Hematopoietic multipotent progenitor cell treated with erythropoietin and hydrocortisone succinate and interleukin-3 and kit ligand, for 8 days (in vitro differentiated cells): ENCODE measurements around the gene PROSER2.
"Not testable (repeated sequence)": the region's sequence is repeated elsewhere in the genome, so short reads cannot be mapped to it uniquely, and the experiment has no call there.

Source experiments
- DNase-seq: peaks from one replicate; pipeline ENCODE4 v3.0.0-alpha.2; 2015

The PROSER2 gene

DNA sequence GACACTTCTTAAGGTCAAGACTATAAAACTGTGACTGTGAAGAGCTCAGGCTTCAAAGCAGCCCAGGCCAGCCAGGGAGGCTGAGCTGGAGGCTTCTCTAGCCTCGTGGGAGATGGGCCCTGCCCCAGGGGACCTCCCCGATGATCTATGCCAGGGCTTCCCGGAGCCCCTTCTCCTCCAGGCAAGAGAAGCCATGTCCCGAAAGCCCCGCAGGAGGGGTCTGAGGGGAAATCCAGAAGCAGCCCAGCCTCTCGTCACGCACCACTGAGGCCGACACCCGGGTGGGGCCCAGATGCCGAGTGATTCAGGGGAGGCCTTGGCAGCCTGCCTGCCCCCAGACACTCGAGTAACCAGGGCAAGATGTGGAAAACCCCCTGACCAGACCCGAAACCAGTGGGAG is 63.7 kb downstream of the PROSER2 start:
- DNase-seq: peak; percentile 55

DNA sequence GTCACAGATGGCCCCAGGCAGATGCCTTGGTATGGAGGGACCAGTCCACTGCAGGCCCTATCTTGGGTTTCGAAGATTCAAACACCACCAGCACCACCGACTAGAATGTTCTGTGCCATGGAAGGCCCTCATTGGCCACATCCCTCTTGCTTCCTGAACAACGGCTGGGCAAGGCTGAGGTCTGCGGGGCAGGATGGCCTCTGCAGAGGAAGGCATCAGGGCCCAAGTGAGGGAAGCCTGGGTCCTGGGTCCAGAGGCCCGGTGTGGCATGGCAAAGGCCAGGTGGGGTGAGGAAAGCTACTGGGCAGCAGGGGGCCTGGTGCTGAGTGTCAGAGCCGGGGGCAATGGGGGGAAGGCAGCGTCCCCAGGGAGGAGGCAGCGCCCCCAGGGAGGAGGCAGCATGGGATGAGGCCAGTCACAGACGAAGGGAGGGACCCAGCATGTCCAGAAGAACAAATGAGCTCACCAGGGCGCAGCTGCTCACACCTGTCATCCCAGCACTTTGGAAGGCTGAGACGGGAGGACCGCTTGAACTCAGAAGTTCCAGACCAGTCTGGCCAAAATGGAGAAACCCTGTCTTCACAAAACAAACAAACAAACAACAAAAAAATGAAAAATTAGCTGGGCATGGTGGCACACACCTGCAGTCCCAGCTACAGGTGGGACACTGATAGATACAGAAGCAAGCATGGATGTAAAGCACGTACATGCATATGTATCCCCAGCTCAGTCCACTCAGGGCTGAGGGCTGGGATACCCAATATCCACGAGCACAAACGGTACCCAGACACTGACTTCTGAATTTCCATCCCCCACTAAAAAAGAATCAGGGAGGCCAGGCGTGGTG is 64.4 kb downstream of the PROSER2 start:
- DNase-seq: no peak

DNA sequence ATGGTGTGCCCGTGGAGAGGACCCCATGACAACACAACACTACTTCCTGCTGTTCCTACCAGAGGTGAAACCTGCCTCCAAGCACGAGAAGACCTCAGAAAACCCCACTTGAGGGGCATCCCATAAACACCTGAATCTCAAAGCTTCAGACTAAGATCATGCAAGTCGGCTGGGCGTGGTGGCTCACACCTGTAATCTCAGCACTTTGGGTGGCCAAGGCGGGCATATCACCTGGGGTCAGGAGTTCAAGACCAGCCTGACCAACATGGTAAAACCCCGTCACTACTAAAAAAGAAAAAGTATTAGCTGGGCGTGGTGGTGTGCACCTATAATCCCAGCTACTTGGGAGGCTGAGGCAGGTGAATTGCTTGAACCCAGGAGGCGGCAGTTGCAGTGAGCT is 66.1 kb downstream of the PROSER2 start:
- not testable (repeated sequence) for DNase-seq

DNA sequence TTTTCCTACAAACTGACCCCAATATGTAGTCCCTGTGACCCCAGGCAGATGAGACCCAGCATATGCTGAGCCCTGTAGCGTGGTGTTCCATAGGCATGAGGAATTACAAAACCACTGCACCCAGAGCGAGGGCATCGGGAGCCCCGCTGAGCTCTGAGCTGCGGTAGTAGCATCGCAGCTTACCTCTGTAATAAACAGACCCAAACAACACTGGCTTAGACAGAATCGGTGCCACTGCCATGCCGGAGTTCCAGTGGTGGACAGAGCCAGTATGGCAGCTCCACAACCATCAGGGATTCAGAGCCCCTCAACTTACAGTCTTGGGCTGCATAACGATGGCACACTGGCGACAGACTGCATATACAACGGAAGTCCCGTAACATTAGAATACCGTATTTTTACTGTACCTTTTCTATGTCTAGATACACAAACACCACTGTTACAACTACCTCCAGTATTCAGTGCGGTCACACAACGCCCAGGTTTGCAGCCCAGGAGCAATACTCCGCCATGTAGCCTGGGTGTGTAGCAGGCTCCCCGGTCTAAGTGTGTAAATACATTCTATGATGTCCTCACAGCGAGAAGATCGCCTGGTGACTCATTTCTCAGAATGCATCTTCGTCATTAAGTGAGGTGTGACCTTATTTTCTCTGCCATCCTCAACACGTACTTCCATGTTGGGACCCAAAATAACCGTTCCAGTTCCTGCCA is 68.8 kb downstream of the PROSER2 start:
- no peak for DNase-seq

DNA sequence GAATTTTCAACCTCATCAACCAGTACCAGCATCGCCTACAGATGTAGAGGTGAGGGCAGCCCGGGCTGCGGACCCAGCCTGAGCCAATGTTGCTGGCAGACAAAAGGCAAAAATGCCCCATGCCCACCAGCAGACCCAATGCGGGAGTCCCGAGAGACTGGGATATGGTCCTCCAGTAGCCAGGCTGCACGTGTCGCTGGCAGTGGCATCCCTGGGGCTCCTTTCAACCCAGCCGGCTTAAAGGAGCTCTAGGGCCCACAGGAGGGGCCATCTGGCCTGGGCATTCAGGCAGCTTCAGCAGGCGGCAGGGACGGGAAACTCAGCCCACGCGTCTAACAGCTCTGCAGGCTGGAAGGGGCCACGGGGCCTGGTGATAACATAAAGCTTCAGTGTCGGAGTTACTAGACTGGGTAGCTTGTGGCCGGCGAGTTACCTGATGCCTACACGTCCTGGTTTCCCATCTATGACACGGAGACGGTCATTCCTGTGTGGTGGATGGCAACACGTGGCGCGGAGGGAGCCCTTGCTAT is 70.7 kb downstream of the PROSER2 start:
- no peak for DNase-seq

DNA sequence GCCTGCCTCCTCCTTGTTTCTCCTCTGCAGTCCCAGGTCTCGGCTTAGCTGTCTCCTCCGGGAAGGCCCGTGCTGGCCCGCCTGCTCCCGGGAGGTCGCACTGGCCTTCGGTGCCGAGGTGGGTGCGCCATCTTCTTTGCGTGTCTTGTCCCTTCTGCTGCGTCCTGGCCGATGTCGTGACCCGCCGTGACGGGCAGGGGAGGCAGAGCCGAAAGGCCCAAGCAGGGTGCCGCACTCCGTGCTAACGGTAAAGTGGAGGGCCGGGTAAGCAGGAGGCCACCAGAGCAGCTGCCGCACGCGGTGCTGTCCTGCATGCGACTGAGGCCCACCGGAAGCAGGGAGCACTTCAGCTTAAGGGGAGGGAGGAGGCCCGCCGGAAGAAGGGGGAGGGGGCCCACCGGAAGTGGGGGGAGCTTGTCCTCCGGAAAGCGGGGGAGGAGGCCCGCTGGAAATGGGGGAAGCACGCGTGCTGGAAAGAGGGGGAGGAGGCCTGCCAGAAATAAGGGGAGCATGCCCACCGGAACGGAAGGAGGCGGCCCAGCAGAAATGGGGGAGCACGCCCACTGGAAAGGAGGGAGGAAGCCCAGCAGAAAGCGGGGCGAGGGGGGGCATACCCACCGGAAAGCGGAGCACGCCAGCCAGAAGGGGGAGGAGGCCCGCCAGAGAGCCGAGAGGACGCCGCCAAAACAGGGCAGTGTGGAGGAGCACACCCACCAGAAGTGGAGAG is 71.4 kb downstream of the PROSER2 start:
- no peak for DNase-seq

DNA sequence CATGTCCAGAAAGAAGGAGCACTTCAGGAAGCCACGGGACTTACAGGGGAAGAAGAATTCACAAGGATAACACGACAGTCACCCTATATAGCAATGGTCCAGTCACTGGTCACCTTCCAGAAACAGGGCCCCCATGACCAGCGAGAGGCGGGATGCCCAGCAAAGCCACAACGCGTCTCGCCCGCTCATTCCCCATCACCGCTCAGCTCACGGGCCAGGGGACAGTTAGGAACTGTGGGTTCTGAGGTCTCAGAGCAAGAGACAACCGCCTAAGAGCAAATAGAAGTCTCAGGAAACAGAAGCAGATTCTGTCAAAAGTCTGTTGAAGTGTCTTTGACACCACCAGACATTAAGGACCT is 71.9 kb downstream of the PROSER2 start:
- DNase-seq: no peak

DNA sequence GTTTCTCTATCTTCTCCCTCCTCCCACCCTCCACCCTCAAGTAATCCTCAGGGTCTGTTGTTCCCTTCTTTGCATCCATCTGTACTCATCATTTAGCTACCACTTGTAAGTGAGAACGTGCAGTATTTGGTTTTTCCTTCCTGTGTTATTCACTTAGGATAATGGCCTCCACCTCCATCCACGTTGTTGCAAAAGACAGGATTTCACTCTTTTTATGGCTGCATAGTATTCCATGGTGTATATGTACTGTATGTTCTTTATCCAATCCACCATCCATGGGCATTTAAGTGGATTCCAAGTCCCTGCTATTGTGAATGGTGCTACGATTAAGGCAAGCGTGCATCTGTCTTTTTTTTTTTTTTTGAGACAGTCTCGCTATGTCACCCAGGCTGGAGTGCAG is 72.4 kb downstream of the PROSER2 start:
- no peak for DNase-seq

DNA sequence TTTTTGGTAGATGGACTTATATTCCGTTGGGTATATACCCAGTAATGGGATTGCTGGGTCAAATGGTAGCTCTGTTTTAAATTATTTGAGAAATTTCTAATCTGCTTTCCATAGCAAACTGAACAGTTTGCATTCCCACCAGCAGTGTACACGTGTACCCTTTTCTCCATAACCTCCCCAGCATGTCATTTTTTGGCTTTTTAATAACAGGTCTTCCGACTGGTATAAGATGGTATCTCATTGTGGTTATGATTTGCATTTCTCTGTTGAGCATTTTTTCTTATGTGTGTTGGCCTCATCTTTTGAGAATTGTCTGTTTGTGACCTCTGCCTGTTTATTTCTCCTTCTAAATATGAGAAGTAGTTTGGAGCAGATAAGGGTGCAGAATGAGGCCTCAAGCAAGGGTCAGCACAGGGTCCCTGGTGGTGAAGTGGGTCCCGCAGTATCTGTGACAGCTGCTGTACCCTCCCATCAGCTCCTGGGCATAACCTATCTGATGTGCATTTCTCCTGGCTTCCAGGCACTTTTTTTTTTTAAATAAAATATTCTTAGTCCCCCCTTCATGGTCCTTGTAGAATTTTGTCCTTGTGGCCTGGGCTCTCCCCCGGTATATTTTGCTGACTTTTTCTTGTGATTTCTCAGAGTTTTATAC is 73.5 kb downstream of the PROSER2 start:
- DNase-seq: peak; percentile 74

DNA sequence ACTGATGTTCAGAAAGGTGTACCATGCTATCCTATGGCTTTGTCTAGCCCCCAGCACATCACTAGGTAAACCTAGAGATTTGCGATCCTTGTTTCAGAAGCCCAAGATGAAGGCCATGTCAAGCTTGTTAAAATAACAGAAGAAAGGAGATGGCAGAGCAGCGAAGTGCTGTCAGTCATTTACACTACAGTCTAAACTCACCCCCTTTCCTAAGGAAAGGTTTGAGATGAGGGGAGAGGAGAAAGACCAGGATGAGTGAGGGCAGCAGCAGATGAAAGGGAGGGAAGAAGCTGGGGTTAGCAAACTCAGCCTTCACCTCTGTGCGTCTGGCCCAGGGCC is 74.8 kb downstream of the PROSER2 start:
- no peak for DNase-seq

DNA sequence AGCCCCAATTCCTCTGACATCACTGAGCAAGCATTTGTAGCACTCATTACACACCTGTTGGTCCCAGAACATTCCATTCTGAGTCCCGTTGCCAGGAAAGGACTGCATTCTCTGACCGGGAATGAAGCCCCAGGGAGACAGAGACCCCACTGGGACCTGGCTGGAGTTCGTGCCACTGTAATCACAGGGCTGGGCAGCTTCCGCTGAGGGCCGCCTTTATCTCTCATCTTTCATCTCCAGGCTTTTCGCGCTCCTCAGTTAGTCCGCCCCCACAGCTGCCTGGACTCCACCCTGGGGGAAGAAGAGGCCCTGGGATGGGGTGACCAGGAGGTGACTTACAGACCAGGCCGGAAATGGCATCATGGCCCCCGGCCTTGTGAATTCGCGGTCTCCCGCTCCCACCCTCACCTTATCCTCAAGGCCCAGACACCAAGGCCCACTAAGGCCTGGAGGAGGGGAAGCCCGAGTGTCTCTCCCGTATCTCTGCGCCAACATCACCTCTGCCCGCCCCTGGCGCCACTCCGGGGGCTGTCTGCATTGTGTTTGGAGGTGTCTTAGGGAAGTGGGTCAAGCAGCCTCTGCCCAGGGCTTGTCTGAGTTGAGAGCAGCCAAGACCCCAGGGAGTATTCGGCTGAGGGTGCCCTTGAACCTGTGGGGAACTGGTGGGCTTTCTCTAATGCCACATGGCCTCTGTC is 75.4 kb downstream of the PROSER2 start:
- DNase-seq: peak; percentile 94

DNA sequence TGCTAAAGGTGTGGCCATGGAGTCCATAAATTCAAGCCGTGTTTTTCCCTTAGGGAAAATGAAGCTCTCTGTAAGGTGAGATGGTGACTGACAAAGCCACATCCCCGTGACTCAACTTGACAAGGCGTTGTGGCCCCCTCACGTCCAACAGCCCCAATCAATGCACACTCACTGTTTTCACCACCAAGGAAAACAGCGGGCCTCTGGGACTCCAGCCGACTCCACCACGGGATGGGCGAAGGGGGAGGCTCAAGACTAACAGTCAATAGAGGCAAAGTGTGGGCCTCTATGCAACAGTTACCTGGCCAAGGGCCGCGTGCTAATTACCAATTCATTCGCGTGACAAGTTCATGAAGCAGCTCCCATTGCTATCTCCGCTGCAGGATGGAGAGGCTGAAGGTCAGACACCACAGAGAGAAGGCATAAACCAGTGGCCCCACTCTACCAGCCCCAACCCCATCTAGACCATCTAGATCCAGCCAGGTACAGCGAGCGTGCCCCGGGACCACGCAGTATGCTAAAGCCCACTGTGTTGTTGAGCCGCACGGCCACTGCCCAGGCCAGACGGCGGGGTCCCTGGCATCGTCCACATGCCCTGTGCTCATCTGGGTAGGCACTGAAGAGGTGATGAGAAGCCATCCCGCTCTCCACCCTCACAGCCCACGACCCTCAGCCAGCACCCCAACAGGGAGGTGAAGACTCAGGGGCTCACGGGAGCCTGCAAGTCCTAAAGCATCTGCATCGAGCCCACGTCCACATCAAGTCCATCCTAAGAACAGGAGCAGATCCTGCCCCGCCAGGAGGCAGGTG is 76.1 kb downstream of the PROSER2 start:
- no peak for DNase-seq

DNA sequence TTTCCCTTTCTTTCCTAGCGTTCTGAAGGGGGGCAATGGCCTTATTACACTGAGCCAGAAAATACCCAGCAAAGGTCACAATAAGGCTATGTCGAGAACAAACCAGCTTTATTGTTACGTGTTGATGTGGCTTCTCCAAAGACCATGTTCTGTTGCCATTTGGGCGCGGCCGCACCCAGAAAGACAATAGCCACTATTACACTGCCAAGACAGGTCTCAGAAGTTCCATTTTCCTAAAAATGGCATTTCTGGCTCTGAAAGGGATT is 77.8 kb downstream of the PROSER2 start:
- DNase-seq: no peak

DNA sequence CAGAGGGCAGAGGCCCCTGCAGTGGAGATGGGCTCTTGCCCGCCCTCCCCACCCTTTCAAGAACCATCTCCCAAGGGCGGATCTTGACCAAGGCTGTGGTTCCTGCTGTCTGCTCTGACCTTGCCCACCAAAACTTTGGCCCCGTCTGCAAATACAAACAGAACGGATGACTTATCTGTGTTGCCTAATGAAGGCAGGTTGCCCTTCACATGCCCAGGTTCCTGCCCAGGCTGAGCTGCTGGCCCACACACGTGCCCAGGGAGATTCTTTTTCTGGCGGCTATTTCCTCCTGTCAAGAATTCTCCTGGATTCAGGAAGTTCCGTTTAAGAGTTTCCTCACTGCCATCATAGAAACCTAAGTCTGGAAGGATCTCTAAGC is 78.3 kb downstream of the PROSER2 start:
- no peak for DNase-seq

DNA sequence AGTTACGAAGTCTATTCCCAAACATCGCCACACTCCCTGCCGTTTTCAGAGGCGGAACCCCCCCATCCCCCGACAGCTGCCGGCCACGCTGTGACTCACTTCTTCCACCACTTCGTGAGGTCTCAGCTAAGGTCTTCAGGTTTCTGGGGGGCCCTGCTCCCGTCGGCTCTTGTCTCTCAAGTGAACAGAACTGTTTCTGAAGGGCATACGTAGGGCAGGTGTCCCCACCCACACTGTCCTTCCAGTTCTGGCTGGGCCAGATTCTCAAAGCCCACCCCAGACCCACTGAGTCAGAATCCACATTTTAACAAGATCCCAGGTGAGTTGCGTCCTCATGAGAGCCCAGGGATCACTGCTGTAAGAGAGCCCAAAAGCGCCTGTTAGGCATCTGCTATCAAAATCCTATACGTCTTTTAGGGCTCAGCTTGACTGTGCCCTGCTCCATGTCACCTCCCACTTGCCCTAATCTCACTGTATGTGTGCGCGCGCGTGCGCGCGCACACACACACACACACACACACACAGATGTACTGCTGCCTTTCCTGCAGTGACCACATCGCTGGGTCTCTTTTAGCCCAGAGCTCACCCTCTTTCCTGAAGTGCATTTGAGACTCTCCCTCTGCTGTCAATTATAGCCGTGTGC is 78.8 kb downstream of the PROSER2 start:
- peak; percentile 41 for DNase-seq

DNA sequence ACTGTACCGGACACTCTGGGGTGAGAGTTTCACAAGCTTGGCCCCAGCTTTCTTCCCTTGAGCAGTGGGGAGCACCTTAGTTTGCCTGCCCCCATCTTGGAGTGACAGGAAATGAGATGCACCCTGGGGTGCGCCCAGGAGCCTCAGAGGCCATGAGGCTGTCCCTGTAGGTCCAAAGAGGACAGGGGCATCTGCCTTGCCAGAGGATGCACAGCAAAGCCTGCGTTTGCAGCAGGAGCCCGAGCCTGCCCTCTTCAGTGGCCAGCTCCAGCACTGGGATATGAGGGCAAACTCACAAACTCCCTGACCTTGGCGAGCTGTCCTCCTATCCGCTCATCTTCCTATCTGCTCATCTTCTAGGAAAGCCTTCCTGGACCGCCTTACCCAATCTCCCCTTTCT is 79.5 kb downstream of the PROSER2 start:
- no peak for DNase-seq

DNA sequence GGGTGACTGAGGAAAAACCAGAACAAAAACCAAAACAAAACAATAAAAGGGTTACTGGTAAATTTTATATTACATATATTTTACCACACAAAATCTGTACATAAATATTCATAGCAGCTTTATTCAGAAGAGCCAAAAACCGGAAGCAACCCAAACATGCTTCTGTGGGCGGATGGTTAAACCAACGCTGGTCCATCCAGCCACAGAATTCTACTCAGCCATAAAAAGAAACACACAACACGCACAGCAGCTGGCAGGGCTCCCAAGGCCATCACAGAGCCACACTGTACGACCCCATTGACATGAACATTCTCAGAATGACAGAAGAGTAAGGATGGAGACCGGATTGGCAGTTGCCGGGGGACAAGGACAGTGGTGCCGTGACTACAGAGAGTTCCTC is 83.6 kb downstream of the PROSER2 start:
- DNase-seq: no peak

DNA sequence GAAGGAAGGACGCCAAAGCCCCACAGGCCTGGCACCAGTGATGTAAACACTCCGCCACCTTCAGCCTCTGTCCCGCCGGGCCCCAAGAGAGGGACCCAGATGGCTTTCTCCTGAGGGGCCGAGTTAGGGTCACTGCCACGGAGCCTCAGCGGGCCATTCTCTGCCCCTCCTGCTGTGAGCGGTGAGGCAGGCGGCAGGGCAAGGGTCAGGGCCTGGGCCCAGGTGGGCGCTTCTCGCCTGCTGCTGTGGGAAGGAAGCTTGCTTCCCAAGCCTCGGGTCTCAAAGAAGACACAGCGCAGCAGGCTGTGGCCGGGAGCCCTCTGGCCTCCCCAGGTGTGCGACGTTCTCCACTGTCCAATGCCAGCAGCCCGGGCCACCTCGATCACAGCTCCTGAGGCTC is 84.8 kb downstream of the PROSER2 start:
- DNase-seq: no peak

DNA sequence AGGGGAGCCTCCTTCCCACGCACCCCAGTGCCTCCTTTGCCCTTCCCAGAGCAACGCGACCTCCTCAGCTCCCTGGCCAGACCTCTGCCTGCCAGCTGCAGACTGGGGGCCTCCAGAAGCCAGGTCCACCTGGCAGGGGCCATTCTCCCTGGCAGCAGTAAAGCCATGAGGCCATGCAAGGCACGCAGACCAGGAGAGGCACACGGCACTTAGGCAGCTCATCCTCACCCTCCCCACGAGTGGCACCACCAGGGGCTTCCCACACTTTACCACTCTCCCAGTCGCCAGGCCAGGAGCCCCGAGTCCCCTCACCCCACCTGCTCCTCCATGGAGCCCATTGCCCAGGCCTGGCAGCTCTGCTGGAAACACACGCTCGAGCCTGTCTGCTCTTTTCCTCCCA is 85.4 kb downstream of the PROSER2 start:
- DNase-seq: no peak

DNA sequence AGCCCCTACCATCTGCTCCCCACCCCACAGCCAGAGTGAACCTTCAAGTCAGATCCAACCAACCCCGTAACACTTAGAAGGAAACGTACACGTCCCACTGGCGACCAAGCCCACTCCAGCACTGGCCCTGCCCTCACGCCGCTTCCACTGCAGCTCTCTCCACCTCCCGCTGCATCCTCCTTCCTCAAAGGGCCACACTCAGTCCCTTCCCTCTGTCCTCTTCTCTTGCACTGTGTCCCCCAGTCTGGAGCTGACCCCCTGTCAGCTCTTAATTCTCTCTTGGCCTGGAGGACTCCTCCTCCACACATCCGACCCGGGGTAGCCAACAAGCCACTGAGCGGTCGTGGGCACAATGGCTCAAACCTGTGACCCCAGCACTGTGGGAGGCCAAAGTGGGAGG is 85.8 kb downstream of the PROSER2 start:
- DNase-seq: no peak

DNA sequence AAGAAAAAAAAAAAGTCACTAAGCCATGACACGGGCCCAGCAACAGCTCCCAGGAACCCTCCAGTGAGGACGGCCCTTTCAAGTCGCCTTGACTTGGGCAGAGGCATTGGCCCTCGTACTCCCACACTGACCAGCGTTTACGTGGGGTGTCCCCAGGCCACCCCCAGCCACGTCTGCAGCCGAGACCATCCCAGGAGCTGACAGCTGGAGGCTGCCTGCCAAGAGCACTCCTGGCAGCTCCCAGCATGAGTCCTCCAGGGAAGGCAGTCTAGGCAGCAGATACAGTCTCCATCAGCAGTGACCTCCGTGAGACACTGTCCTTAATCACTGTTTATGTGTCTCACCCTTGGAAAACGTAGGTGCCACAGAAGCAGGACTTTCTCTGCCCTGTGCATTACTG is 86.5 kb downstream of the PROSER2 start:
- no peak for DNase-seq

DNA sequence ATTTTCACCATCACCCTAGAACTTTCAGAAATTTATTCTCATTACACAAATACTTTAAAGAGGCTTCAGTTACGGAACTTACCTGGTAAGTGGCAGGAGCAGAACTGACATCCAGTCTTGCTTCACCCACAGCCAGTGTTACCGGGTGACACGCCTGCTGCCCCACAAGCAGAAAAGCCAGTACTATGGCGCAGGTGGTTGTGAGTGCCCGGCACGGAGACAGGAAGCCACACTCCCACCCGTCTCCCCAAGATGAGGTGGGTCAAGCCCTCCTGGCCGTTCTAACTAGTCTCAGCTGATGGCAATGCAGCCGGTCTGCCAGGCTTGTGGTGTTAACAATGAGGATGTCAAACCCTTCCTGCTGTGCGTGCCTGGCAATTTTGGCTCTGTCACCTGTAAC is 86.9 kb downstream of the PROSER2 start:
- no peak for DNase-seq
